GM12872 (cell line): ENCODE measurements around the gene AFAP1.

Experiments
- TF ChIP-seq, protein P1 (sequence below): IDR thresholded peaks from 3 replicates; pipeline ENCODE4 v1.5.1; 2011; ENCODE audit warnings: low read depth, mild to moderate bottlenecking, low read length, moderate library complexity; ENCODE audit not compliant: insufficient read depth

AFAP1 gene

DNA sequence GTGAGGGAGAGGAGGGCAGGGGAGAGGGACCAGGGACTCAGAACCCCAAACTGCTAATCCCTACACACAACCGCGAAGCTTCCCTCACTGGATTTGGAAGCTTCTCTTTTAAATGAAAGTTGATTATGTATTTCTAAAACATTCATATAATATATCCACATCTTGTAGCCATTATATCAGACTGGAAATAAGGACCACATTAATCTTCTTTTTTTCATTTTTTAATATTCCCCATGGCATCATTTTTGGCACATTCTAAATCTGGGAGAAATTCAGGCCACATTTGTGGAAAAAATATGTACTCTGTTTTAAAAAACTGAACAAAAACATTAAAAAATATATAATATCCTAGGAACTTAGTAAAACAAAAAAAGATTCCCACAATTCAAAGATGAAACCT, 97.8 kb downstream of the AFAP1 start:
- TF ChIP-seq, protein P1, sequence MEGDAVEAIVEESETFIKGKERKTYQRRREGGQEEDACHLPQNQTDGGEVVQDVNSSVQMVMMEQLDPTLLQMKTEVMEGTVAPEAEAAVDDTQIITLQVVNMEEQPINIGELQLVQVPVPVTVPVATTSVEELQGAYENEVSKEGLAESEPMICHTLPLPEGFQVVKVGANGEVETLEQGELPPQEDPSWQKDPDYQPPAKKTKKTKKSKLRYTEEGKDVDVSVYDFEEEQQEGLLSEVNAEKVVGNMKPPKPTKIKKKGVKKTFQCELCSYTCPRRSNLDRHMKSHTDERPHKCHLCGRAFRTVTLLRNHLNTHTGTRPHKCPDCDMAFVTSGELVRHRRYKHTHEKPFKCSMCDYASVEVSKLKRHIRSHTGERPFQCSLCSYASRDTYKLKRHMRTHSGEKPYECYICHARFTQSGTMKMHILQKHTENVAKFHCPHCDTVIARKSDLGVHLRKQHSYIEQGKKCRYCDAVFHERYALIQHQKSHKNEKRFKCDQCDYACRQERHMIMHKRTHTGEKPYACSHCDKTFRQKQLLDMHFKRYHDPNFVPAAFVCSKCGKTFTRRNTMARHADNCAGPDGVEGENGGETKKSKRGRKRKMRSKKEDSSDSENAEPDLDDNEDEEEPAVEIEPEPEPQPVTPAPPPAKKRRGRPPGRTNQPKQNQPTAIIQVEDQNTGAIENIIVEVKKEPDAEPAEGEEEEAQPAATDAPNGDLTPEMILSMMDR = no peak

DNA sequence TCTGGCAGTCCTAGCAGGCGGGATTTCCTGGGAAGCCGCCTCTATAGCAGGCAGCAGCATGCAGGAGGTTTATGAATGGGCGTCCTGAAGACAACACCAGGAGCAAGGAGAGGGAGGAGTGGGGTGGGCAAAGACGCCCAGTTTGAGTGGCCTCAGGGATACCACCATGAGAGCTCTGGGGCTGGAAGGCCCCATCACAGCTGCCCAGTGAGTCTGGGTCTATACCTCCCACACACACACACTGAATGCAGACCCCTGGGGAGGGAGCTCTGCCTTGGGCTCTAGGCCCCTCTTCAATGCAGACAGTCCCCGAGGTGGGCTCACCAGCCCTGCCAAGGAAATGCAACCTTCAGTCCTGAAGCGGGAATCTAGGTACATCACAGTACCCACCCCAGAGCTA, 98.6 kb downstream of the AFAP1 start:
- TF ChIP-seq, protein P1 = no peak

DNA sequence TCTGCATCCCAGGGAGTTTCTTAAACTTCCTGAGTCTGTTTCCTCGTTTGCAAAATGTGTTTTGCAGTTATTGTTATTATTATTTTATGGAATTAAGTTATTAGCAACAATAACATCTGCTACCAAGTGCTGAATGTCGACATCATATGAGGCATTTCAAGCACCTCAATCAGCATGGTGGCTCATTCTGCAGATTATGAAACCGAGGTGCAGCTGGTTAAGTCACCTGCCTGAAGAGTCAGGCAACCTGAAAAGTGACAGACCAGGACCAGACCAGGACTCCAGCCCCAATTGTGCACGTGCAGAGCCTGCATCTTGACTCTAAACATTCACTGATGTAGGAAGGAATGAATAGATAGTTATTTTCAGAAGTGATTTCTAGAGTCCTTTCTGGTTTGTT, 99.8 kb downstream of the AFAP1 start:
- TF ChIP-seq, protein P1 = no peak

DNA sequence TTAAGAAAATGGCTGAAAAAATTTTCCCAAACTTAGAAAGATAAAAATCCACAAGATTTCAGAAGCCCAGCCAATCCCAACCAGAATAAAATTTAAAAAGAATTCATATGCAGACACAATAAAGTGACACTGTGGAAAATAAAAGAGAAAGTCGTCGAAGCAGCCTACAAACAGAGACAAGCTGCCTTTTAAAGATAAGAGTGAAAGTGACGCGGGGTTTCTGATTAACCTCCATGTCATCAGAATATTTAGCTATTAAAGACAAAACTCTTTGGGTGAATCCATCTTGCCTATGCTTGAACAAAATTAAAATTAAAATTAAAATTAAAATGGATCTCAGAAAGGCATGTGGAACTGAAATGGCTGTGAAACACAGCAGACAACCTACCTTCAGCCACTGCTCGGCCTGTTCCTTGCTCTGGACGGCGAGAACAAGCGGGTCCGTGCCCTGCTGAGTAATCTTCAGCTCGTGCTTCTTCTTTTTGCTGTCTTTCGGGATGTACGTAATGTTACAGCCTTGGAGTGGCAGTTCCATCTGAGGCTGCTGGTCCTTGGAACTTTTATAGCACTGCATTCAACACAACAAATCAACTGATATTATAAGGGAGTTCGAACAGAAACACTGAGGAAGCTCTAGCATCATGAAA, 101.4 kb downstream of the AFAP1 start:
- TF ChIP-seq, protein P1 = no peak

DNA sequence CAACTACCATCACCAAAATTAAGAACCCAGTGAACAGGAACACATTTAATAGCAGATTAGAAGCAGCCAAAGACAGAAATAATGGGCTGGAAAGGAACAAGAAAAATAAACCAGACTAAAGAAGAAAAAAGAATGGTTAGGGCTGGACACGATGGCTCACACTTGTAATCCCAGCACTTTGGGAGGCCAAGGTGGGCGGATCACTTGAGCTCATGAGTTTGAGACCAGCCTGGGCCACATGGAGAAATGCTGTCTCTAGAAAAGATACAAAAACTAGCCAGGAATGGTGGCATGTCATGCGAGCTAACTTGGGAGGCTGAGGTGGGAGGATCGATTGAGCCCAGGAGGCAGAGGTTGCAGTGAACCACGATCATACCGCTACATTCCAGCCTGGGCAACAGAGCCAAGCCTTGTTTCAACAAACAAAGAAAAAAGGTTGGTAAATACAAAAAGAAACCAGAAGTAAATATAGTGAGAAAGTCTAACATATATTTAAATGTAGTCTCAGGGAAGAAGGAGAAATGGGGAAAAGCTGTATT, 102.0 kb downstream of the AFAP1 start:
- TF ChIP-seq, protein P1 = no peak

DNA sequence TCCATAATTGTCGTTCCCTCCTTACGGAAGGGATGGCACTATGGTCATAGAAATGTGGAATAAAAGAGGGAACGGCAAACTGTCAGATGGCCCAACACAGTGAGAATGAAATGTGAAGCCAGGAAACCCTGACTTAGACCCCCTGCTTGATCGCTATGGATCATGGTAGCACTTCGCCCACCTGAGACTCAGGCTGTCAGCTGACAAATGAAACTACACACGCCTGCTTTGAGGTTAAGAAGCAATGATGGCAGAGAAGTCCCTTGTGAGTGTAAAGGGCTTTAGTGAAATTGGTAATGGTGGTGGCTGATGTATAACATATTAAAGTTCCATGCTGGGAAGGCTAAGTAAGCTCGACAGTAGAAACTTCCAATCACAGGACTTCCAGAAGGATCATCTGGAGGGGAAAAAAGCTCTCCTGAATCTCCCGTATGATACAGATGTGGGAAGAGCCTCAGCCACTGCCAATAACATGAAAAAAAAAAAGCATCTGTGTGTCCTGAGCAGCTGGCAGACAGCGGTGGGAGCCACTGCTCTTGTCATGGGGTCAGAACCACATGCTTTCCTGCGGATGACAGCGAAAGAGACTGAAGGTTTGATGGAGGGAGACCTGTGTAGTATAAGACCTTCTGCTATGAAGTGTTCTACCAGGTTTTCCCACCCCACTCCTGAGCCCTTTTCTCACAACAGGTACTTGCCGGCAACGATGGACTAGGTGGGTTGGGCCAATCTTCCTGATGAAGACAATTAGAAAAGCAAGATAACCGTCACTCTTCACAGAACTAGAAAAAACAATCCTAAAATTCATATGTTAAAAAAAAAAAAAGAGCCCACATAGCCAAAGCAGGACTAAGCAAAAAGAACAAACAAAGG, 107.6 kb downstream of the AFAP1 start:
- TF ChIP-seq, protein P1 = no peak

DNA sequence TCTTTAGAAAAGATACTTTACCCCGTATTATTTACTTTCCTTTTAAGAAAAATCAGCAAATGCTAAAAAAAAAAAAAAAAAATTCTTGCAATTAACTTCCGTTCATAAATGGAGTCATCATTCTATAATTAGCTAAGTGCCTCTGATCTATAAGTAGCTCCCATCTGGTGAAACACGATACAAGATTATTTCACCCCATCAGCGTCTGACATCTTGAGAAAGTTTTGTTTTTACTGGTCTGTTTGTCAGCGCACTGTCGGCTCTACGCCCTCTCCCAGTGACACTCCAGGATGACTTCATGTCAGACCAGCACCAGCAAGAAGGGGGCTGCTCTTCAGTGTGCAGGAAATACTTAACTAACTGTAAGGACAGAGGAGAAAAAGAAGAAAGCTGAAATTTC, 108.3 kb downstream of the AFAP1 start:
- TF ChIP-seq, protein P1 = no peak
